ENCODE measurements around the gene CYB5R4. TPM values are rescaled to one million over a fixed set of nuclear protein-coding genes. Genes with fewer than 3 reads are reported as not detected.

Gene CYB5R4
- total and polyA plus RNA-seq, 2 of the 8 experiments (the other 6 are each of a cell fraction or from before 2014, with no cell fraction given), result 2.8 to 14.6 TPM

DNA sequence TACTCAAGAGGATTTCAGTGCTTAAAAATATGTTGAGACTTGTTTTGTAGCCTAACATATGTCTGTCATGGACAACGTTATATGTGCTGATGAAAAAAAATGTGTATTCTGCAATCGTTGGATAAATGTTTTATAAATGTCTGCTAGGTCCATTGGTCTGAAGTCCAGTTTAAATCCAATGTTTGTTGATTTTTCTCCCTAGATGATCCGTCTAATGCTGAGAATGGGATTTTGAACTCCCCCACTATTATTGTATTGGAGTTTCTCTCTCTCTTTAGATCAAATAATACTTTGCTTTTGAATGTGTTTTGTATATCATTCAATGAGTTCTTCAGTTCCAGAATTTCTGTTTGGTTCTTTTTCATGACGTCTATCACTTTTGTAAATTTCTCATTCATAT, 44.9 kb downstream of the CYB5R4 start (continued):
- no peak for TF ChIP-seq SIN3A (conservative IDR thresholded peaks at IDR 0.05 in 1 of 2, IDR thresholded peaks at IDR 0.05 in 1 of 2; ENCODE audit: low read depth in 1 of 2, low read length in 2 of 2)
